ENCODE data around the gene LRRC73.
"Not testable (repeated sequence)": the region's sequence is repeated elsewhere in the genome, so short reads cannot be mapped to it uniquely, and the experiment has no call there.

LRRC73 gene

DNA sequence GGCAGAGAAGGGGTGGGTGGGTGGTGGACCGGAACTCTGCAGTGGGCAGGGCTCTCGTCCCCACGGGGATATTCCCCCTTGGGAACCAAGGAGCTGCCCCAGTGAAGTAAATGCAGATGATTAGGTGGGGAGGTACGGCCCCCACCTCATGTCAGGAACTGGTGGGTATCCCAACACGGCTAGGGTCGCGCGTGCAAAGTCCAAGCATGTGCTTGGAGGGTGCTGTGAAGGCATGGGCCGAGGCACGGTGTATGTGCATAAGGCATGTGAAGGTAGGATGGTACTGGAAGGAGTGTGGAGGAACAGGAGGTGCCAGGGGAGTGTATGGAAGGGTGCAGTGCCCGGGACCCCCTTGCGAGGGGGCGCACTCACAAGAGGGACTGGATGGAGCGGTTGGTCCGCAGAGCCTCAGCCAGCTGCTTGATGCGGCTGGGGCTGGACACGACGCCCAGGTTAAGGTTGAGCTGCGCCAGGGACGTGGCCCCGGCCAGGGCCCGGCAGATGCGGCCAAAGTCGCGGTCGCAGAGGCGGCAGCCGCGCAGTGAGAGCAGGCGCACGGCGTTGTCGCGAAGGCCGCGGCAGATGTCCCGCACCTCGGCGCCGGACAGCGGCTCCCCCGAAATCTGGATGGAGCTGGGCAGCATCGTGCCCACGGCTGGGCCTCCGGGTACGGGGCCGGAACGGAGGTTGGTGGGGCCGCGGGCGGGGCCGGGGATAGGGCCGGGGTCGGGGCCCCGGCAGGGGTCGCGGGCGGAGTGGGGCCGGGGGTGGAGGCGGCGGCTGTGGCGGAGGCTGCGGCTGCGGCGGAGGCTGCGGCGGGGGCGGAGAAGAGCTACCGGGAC is 783 bp downstream of the LRRC73 start:
- DNase-seq: no peak

DNA sequence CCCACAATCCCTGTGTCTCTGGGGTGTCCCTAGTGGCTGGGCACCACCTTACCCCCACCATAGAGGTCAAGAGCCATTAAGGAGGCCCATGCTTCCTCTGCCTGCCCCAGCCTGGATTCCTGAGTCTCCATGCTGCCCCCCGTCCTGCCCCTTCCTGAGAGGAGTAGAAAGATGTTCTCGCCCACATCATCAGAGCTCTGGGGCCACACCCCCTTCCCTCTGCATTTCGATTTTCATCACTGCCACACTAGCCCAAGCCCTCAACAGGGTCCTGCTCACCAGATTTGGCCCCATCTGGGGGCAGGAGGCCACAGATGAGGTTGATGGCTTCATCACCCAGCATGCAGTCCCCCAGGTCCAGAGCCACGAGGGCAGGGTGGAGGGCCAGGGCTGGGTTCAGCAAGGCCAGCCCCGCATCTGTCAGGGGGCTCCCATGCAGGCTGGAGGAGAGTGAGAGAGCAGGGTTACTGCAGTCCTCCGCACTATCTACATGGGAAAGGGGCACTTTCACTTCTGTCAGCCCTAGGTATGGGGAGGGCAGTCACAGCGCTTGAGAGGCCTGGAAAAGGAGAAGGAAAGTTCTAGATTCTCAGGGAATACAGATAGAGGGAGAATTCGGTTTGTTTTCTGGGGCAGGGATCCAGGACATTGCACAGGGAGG is 1.5 kb downstream of the LRRC73 start:
- DNase-seq: no peak

DNA sequence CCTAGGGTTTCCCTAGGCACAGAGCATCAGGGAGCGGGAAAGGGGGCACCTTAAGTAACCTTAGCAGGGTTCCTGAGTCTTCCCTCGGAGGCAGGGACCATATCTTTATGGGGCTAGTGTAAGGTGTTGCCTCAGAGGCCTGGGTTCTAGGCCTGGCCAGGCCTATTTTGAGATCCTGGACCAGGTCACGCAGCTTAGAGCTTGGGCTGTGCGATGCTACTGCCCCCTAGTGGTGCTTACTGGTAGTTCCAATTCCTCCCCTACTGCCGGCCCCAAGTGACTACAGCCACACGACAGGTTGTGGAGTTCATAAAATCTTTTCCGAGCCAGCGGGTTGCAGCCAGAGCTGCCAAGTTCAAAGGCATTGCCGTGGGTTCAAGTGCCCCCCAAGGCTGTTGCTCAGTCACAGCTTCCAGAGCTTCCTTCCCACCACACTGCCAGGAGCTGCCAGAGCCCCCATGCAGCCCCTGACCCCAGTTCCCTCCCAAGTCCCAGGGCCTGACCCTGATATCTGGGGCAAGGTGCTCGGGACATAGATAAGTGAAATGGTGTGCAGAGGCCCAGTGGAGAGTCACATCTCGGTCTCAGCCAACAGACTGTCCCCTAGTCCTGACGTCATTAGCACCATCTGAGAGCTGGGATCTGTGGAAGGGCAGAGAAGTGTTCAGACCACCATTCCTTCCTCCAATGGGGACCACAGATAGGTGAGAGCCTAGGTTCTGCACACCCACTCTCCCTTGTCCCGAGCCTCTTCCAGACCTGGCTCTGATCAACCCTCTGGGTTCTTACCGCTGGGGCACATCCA is 3.3 kb downstream of the LRRC73 start:
- DNase-seq: peak; percentile 90

GRCh38 chr6:43506171-43506570 is 4.0 kb downstream of the LRRC73 start:
- DNase-seq: no peak

GRCh38 chr6:43505718-43506117 is 4.4 kb downstream of the LRRC73 start:
- no peak for DNase-seq

DNA sequence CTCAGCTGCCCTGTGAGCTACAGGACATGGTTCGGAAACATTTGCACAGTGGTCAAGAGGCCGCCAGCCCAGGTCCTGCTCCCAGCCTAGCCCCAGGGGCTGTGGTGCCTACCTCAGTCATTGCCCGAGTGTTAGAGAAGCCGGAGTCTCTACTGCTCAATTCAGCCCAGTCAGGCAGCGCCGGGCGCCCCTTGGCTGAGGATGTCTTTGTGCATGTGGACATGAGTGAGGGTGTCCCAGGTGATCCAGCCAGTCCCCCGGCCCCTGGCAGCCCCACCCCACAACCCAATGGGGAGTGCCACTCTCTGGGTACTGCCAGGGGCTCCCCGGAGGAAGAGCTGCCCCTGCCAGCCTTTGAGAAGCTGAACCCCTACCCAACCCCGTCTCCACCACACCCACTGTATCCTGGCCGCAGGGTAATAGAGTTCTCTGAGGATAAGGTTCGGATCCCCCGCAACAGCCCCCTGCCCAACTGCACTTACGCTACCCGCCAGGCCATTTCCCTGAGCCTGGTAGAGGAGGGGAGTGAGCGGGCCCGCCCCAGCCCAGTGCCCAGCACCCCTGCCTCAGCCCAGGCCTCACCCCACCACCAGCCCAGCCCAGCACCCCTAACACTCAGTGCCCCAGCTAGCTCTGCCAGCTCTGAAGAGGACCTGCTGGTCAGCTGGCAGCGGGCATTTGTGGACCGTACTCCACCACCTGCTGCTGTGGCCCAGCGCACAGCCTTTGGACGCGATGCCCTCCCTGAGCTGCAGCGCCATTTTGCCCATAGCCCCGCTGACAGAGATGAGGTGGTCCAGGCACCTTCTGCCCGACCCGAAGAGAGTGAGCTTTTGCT is 5.2 kb downstream of the LRRC73 start:
- no peak for DNase-seq

DNA sequence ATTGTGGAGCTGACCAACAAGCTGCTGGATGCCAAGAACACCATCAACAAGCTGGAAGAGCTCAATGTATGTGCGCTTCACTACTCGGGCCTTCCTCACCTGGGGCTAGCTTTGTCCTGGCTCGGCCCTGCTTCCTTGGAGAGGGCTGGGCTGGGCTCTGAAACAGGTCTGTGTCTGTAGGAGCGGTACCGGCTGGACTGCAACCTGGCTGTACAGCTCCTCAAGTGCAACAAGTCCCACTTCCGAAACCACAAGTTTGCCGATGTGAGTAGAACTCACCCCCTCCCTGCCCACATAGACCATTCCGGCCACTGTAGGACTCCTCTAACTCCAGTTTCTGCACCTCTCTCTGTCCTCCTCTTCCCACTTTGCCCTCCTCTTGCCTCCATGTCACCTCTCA is 6.7 kb downstream of the LRRC73 start:
- DNase-seq: no peak

DNA sequence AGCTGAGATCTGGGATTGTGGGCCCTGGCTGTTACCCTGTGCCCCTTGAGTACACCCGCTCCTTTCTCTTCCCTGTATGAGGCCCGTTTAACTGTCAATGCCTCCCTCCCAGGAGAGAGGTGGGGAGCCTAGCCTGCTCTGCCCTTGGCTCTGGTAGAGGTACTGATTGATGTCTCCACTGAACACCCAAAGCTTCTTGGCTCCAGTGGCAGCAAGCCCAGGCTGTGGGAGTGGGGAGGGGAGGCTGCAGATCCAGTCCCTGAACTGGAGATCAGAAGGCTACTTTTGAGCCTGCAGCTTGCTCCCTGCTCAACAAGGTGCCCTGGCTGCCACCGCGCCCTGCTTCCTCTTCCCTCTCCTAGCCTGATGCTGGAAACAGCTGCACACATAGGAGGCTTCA is 7.5 kb downstream of the LRRC73 start:
- no peak for DNase-seq

DNA sequence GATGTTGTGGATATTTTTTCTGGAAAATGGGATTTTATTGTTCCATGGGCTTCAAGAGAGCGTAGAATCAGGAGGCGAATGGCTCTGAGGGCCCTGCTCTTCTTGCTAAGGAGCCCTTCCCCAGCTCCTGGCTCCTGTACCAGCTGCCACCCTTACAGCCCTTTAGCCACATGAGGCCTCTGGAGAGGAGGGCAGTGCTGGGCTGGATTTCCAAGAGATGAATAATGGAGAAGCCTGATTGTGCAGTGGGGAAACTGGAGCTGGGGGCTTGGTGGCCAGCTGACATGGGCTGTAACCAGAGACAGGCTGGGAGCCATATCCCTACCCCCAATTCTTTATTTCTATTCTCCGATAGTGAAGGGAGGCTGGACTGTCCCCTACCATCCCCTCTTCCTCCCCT is 9.2 kb downstream of the LRRC73 start:
- DNase-seq: no peak

GRCh38 chr6:43499028-43499815 is 10.9 kb downstream of the LRRC73 start:
- no peak for DNase-seq

- DNase-seq: not testable (repeated sequence)
Measured at GRCh38 chr6:43498291-43498690, 11.9 kb downstream of the LRRC73 start.

DNA sequence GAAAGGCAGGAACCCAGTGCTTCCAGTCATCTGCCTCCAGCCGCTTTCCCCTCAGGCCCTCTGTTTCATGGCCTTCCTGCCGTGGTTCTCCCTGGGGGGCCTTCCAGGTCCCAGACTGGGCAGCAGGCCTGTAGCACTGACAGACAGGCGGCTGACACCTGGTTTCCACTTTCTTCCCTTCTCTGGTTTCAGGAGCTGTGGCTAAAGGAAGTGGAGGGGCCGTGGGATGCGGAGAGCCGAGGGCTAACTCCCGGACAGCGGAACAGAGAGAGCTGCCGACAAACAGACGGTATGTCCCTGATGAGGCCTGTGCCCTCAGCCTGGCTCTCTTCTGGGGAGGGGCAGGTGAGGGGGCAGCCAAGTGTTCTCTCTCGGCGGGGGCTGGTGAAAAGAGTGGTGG is 12.5 kb downstream of the LRRC73 start:
- no peak for DNase-seq

DNA sequence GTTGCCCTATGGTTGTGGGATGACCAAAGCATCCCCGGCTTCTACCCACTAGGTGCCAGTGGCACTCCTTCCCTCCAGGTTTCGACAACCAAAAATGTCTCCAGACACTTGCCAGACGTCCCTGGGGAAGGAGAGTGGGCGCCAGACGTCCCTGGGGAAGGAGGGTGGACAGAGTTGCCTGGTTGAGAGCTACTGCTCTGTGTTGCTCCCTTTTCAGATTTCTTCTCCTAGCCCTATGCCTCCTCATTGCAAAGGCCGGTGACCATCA is 13.1 kb downstream of the LRRC73 start:
- no peak for DNase-seq

DNA sequence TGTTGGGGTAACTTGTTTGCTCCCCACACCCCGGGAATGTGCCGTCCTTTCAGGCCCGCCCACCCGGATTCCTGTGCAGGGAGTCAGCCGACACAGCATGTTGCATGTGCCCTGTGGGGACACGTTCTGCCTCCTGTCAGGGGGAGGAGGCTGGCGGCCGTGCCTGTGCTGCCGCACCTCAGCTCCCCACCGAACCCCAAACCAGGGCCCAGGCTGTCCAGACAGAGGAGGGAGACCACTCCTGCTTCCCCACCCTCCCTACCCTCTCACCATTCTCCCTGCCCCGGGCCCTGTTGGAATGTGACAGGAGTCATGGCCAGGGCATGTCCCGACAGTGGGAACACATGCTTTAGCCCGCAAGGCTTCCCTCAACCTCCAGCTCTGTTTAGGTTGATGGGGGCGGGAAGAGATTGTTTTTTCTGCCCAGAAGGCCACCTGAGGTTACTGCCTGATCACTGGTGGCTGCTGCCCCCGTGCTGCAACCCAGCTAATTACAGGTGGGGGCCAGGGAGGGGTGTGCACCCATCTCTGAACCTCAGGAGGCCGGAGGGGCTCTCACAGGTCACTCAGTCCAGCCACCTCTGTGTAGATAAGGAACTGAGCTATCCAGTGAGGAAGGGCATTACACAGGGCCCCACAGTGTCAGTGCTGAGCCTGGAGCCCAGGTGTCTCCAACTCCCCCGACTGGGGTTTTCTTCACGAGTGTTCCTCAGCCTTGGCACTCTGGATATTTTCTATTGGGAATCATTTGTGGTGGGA is 13.6 kb downstream of the LRRC73 start:
- peak; percentile 90 for DNase-seq

DNA sequence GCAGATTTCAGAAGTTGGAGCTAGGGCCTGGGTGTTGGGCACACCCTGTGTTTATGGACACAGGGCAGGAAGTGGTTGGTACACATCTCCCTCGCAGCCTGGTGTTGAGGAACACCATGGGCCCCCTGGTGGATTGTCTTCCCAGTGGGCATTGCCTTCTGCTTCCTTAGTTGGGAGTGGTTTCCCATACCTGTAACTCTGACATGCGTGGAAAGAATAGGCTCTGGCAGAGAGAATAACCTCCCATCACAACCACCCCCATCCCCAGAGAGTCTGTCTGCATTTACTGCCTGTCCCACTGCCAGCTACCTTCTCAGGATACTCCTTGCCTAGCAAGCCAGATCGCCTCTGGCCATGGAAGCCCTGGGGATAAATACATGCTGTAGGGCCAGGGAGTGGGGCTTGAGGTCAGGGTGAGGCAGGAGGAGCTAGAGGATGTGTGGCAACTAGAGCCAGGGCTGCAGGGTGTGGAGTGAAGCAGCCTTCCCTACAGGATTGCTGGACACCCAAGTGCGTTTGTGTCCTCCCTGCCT is 14.7 kb downstream of the LRRC73 start:
- DNase-seq: peak; percentile 72

DNA sequence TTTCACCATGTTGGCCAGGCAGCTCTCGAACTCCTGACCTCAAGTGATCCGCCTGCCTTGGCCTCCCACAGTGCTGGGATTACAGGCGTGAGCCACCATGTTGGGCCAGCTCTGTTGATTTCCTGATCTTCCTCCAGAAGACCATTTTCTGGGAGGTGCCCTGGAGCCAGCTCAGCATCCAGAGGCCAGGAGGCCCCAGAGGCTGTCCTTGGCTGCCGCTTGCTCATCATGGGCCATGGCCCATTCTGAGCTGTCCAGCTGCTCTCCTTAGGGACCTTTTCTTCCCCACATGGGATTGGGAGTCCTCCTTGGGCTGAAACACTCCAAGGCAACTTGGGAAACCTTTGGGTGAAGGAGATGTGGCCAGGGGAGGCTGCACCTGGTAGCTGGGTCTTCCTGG is 15.4 kb downstream of the LRRC73 start:
- no peak for DNase-seq

- DNase-seq: peak; percentile 77
Measured at GRCh38 chr6:43494321-43494720, 15.8 kb downstream of the LRRC73 start.

- peak; percentile 52 for DNase-seq
Measured at GRCh38 chr6:43493833-43494232, 16.3 kb downstream of the LRRC73 start.

DNA sequence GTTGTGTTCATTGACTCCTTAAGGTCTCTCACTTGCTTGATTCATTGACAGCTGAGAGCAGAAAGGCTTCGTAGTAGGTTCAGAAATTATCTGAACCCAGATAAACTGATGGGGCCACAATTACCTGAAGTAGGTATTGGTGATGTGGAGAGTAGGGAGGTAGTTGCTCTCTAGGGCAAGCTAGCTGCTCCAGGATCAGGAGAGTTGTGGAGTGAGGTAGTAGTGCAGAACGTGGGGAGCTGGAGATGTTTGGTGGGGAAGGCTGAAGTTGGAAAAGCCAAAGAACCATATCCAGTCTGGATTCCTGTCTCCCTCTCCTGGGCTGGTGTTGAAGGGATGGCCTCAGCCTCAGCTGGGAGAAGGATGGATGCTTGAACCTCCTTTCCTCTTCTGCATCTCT is 16.9 kb downstream of the LRRC73 start:
- DNase-seq: no peak

- DNase-seq: no peak
Measured at GRCh38 chr6:43492673-43493072, 17.5 kb downstream of the LRRC73 start.

All from islet precursor cell (in vitro differentiated cells).